GM23248 (cell line): ENCODE measurements around the gene ZEB2.

ENCODE experiments used
- EZH2 ChIP-seq: fragments of 200-600 bp; sonication (generic); IDR thresholded peaks from 2 replicates; pipeline ENCODE4 v1.6.1; 2018; ENCODE audit warnings: antibody characterized with exemption, mild to moderate bottlenecking; ENCODE audit not compliant: insufficient read depth, poor library complexity, severe bottlenecking
- EZH2phosphoT487 ChIP-seq: fragments of 200-600 bp; sonication (generic); IDR thresholded peaks from 2 replicates; pipeline ENCODE4 v1.6.1; 2018; ENCODE audit warnings: antibody characterized with exemption, moderate library complexity, mild to moderate bottlenecking, low read depth; ENCODE audit not compliant: insufficient read depth

DNA sequence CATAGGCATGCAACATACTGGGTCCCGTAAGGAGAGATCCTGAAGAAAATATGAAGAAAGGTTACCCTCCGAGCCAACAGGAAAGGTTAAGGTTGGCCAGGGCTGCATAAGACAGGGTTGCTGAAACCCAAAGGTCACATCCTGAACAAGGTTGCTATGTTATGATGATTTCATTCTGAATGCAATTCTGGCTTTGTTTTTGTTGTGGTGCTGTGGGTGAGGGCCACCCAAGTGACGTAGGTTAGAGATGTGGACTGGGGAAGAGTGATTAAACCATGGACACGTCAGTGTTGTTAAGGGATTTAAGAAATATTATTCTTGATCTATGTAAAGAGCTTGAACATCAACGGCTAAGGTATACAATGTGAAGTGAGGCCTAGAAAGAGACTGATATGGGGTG is 60.0 kb downstream of the ZEB2 start:
- TF ChIP-seq EZH2, result no peak
- TF ChIP-seq EZH2phosphoT487, result no peak
